PFSK-1 (cell line): Measurements from ENCODE around the gene ACOT6.

Experiments used
- POLR2AphosphoS5 ChIP-seq: IDR thresholded peaks from 2 replicates; pipeline ENCODE4 v1.6.1; 2012; ENCODE audit warnings: low read depth, mild to moderate bottlenecking, control low read depth, low read length, moderate library complexity
- SIN3A ChIP-seq: IDR thresholded peaks from 2 replicates; pipeline ENCODE4 v1.6.1; 2012; ENCODE audit warnings: mild to moderate bottlenecking, low read length, moderate library complexity, borderline replicate concordance; ENCODE audit not compliant: insufficient read depth
- TAF1 ChIP-seq: IDR thresholded peaks from 2 replicates; pipeline ENCODE4 v1.6.1; 2012; ENCODE audit warnings: low read length, control low read depth, borderline replicate concordance; ENCODE audit not compliant: insufficient read depth
- TF ChIP-seq, protein P1 (sequence below), 2 experiments: IDR thresholded peaks; 2 replicates each; pipeline versions ENCODE4 v1.6.1 to v1.8.0; 2011 to 2012; ENCODE audit warnings: low read depth in 2 of 2, low read length in 2 of 2, control low read depth in 1 of 2, inconsistent platforms in 1 of 2, mild to moderate bottlenecking in 1 of 2, moderate library complexity in 1 of 2; ENCODE audit not compliant: insufficient read depth in 1 of 2

DNA sequence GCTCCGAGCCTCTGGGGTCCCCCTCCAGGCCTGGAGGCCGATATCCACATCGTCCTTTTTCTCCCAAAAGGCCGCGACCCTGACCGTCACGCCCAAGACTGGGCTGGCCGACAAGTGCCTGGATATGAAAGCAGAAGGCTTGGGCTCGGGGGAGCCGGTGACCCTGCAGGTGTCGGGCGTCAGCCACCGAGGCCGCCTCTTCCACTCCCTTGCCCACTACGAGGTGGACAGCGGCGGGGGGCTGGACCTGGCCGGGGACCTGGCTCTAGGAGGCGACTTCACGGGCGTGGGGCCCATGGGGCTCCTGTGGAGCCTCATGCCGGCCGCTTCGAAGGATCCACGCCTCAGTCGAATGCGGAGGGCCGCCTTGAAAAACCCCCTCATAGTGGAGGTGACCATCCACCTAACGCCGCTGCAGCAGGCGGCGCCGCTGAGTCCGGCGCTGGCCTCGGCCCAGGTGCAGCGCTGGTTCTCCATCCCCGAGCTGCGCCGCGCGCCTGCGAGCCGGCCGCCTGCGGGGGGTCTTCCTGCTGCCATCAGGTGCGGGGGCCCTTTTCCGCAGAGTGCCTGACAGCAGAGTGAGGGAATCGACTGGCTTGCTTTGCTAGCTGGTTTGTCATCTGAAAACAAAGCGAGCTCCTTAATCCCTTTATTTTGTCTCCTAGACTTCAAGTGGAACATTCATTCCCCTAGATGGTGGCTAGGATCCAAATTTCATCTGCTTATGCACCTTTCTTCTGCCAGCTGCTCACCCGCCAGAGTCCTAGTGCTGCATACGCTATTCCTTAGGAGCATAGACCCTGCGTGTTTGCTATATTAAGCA lies 21.9 kb downstream of the ACOT6 start:
- TF ChIP-seq POLR2AphosphoS5 (no peak), SIN3A (no peak), TAF1 (no peak)
- TF ChIP-seq, protein P1, sequence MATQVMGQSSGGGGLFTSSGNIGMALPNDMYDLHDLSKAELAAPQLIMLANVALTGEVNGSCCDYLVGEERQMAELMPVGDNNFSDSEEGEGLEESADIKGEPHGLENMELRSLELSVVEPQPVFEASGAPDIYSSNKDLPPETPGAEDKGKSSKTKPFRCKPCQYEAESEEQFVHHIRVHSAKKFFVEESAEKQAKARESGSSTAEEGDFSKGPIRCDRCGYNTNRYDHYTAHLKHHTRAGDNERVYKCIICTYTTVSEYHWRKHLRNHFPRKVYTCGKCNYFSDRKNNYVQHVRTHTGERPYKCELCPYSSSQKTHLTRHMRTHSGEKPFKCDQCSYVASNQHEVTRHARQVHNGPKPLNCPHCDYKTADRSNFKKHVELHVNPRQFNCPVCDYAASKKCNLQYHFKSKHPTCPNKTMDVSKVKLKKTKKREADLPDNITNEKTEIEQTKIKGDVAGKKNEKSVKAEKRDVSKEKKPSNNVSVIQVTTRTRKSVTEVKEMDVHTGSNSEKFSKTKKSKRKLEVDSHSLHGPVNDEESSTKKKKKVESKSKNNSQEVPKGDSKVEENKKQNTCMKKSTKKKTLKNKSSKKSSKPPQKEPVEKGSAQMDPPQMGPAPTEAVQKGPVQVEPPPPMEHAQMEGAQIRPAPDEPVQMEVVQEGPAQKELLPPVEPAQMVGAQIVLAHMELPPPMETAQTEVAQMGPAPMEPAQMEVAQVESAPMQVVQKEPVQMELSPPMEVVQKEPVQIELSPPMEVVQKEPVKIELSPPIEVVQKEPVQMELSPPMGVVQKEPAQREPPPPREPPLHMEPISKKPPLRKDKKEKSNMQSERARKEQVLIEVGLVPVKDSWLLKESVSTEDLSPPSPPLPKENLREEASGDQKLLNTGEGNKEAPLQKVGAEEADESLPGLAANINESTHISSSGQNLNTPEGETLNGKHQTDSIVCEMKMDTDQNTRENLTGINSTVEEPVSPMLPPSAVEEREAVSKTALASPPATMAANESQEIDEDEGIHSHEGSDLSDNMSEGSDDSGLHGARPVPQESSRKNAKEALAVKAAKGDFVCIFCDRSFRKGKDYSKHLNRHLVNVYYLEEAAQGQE (IDR thresholded peaks at IDR 0.05; ENCODE audit: insufficient read depth in 1 of 2, low read depth in 2 of 2, low read length in 2 of 2): no peak
